Tongue (tissue), 3 donors: ENCODE measurements around the gene RPAP2. TPM values are rescaled to one million over a fixed set of nuclear protein-coding genes. Genes with fewer than 3 reads are reported as not detected.

Source experiments
- DNase-seq: peaks from one replicate; pipeline ENCODE4 v3.0.0-alpha.2; 2015
- small RNA-seq: library from RNA; depleted of rRNA; stranded (forward); fragments of <200 nt; gene quantifications from one replicate; pipeline ENCODE3, GENCODE V24; 2014; ENCODE audit warnings: low replicate concordance
- total RNA-seq: library from RNA; depleted of rRNA; stranded (reverse); fragments of >200 nt; gene quantifications from one replicate; pipeline ENCODE4 v1.2.3, GENCODE V29; 2014

Gene RPAP2
- total RNA-seq, 1 donor from 2014 or later: 19.0 TPM

- DNase-seq: no peak
Measured at GRCh38 chr1:92447033-92447681, 148.3 kb downstream of the RPAP2 start.

- DNase-seq: no peak
Measured at GRCh38 chr1:92447976-92448375, 149.1 kb downstream of the RPAP2 start.

Small RNA genes within 50 kb of the gene (small RNA-seq; reads per million reads assigned to genes)
- gene RN7SL824P: not detected

Other genes with a start within 250 kb of the RPAP2 start
- gene SETSIP, start 223.6 kb upstream of the RPAP2 start, total RNA-seq: not detected
- 8.1 TPM for gene BTBD8, start 218.7 kb upstream of the RPAP2 start, total RNA-seq
- gene C1orf146, start 81.1 kb upstream of the RPAP2 start, total RNA-seq: not detected
- gene GLMN, start 72 bp upstream of the RPAP2 start, total RNA-seq: 17.6 TPM
- gene GFI1, start 187.9 kb downstream of the RPAP2 start, total RNA-seq: 2.6 TPM